Neural cell (in vitro differentiated cells): ENCODE results near the gene LDLR.

Experiments
- CTCF ChIP-seq: fragments of 450-650 bp; IDR thresholded peaks from 2 replicates; pipeline ENCODE4 v1.5.1; 2014; ENCODE audit warnings: antibody characterized with exemption, mild to moderate bottlenecking, moderate library complexity; ENCODE audit not compliant: poor library complexity, severe bottlenecking
- EP300 ChIP-seq: fragments of 450-650 bp; conservative IDR thresholded peaks from 2 replicates; pipeline ENCODE4 v1.6.1; 2014; ENCODE audit warnings: antibody characterized with exemption, mild to moderate bottlenecking, moderate library complexity; ENCODE audit not compliant: poor library complexity, severe bottlenecking
- EZH2 ChIP-seq: fragments of 200-600, 300-800 bp; shearing (Covaris generic), sonication (generic); IDR thresholded peaks from 2 replicates; pipeline ENCODE4 v1.6.1; 2014; ENCODE audit warnings: antibody characterized with exemption, low read length, borderline replicate concordance, mild to moderate bottlenecking; ENCODE audit not compliant: insufficient read depth, poor library complexity, severe bottlenecking
- MXI1 ChIP-seq: fragments of 450-650 bp; conservative IDR thresholded peaks from 2 replicates; pipeline ENCODE4 v1.6.1; 2014; ENCODE audit warnings: antibody characterized with exemption, mild to moderate bottlenecking; ENCODE audit not compliant: poor library complexity, severe bottlenecking
- POLR2AphosphoS5 ChIP-seq: IDR thresholded peaks from 2 replicates; pipeline ENCODE4 v1.6.1; 2012
- REST ChIP-seq: IDR thresholded peaks from 2 replicates; pipeline ENCODE4 v1.6.1; 2012; ENCODE audit warnings: borderline replicate concordance
- SMC3 ChIP-seq: fragments of 450-650 bp; conservative IDR thresholded peaks from 2 replicates; pipeline ENCODE4 v1.6.1; 2014; ENCODE audit warnings: antibody characterized with exemption, mild to moderate bottlenecking, moderate library complexity; ENCODE audit not compliant: poor library complexity

GRCh38 chr19:11092181-11092538 lies 2.9 kb downstream of the LDLR start:
- TF ChIP-seq REST (no peak), POLR2AphosphoS5 (no peak), EP300 (no peak), EZH2 (no peak), CTCF (no peak), SMC3 (no peak), MXI1 (no peak)
